ENCODE results near the gene SPATS1.

SPATS1 gene

DNA sequence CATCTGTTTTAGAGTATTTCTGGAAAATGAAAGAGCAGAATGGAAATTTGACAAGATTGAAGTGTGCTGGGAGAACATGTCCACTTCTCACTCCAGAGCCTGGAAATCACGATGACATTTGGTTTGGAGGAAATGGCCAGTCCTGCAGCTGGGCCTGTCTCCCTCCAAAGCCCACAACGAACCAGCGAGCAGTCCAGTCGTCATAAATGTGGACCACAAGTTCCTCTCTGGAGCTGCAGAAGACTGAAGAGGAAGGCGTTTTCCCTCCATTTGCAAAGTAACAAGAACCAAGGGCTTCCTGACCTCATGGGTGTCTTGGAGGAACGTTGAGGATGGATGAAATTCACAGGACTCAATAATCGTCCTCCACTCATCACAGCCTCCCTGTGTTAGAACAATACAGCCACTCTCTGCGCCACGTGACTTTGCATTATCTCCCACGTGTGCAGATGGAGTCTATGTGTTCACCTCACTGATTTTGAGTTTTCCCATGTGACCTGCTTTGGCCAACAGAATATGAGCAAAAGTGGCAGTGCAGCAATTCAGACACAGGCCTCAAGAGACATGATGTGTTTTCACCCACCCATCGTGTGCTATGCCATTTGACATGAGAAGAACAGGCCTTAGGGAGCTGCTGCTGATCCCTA, 9.1 kb upstream of the SPATS1 start:
- no peaks in the 10 kb centered on the region for H3K4me1 ChIP-seq (ENCODE audit: insufficient read depth, poor library complexity, severe bottlenecking)
- no peak overlapping the region for H3K27ac ChIP-seq (ENCODE audit: poor library complexity, severe bottlenecking)
- DNase-seq (ENCODE audit: low spot score) (no peak), ATAC-seq (ENCODE audit: low read depth) (no peak)
- H3K9me3 ChIP-seq (ENCODE audit: severe bottlenecking) = no peaks in the 10 kb centered on the region
- no peak overlapping the region for H3K4me3 ChIP-seq (ENCODE audit: severe bottlenecking)
- H3K27me3 ChIP-seq (ENCODE audit: insufficient read depth, poor library complexity, severe bottlenecking) = no peaks in the 10 kb centered on the region
- TF ChIP-seq, protein P1, sequence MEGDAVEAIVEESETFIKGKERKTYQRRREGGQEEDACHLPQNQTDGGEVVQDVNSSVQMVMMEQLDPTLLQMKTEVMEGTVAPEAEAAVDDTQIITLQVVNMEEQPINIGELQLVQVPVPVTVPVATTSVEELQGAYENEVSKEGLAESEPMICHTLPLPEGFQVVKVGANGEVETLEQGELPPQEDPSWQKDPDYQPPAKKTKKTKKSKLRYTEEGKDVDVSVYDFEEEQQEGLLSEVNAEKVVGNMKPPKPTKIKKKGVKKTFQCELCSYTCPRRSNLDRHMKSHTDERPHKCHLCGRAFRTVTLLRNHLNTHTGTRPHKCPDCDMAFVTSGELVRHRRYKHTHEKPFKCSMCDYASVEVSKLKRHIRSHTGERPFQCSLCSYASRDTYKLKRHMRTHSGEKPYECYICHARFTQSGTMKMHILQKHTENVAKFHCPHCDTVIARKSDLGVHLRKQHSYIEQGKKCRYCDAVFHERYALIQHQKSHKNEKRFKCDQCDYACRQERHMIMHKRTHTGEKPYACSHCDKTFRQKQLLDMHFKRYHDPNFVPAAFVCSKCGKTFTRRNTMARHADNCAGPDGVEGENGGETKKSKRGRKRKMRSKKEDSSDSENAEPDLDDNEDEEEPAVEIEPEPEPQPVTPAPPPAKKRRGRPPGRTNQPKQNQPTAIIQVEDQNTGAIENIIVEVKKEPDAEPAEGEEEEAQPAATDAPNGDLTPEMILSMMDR (IDR thresholded peaks at IDR 0.05; ENCODE audit: poor library complexity, severe bottlenecking) = no peak
- H3K36me3 ChIP-seq (ENCODE audit: low read depth) = no peaks in the 10 kb centered on the region

DNA sequence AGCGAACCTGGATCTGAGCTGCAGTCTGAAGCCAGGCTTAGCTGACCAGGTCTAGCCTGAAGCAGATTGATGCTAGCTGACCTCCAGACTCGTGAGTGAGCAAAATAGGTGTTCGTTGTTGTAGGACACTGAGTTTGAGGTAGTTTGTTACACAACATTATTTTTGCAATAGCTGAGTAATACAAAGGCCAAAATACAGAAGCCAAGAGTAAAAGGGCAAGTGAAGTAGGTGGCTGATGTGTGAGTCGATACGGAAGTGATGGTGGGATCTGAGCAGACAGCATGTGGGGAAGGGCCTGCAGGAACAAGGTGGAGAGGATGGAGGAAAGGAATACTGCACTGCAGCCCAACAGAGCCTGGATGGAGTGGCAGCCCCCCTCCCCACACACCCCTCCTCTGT, 8.5 kb upstream of the SPATS1 start:
- TF ChIP-seq, protein P1 (IDR thresholded peaks at IDR 0.05; ENCODE audit: poor library complexity, severe bottlenecking) = no peak
- no peak overlapping the region for H3K27ac ChIP-seq (ENCODE audit: poor library complexity, severe bottlenecking)
- no peaks in the 10 kb centered on the region for H3K9me3 ChIP-seq (ENCODE audit: severe bottlenecking)
- H3K27me3 ChIP-seq (ENCODE audit: insufficient read depth, poor library complexity, severe bottlenecking) = no peaks in the 10 kb centered on the region
- no peaks in the 10 kb centered on the region for H3K36me3 ChIP-seq (ENCODE audit: low read depth)
- ATAC-seq (ENCODE audit: low read depth) = no peak
- H3K4me3 ChIP-seq (ENCODE audit: severe bottlenecking) = no peak overlapping the region
- DNase-seq (ENCODE audit: low spot score) = no peak
- no peaks in the 10 kb centered on the region for H3K4me1 ChIP-seq (ENCODE audit: insufficient read depth, poor library complexity, severe bottlenecking)

GRCh38 chr6:44335631-44336030, 6.8 kb upstream of the SPATS1 start:
- no peaks in the 10 kb centered on the region for H3K27me3 ChIP-seq (ENCODE audit: insufficient read depth, poor library complexity, severe bottlenecking)
- no peaks in the 10 kb centered on the region for H3K36me3 ChIP-seq (ENCODE audit: low read depth)
- TF ChIP-seq, protein P1 (IDR thresholded peaks at IDR 0.05; ENCODE audit: poor library complexity, severe bottlenecking) = no peak
- H3K27ac ChIP-seq (ENCODE audit: poor library complexity, severe bottlenecking) = no peak overlapping the region
- peaks cover 2% of the 10 kb centered on the region for H3K4me1 ChIP-seq (ENCODE audit: insufficient read depth, poor library complexity, severe bottlenecking)
- H3K9me3 ChIP-seq (ENCODE audit: severe bottlenecking) = no peaks in the 10 kb centered on the region
- ATAC-seq (ENCODE audit: low read depth) (no peak), DNase-seq (ENCODE audit: low spot score) (no peak)
- no peak overlapping the region for H3K4me3 ChIP-seq (ENCODE audit: severe bottlenecking)

DNA sequence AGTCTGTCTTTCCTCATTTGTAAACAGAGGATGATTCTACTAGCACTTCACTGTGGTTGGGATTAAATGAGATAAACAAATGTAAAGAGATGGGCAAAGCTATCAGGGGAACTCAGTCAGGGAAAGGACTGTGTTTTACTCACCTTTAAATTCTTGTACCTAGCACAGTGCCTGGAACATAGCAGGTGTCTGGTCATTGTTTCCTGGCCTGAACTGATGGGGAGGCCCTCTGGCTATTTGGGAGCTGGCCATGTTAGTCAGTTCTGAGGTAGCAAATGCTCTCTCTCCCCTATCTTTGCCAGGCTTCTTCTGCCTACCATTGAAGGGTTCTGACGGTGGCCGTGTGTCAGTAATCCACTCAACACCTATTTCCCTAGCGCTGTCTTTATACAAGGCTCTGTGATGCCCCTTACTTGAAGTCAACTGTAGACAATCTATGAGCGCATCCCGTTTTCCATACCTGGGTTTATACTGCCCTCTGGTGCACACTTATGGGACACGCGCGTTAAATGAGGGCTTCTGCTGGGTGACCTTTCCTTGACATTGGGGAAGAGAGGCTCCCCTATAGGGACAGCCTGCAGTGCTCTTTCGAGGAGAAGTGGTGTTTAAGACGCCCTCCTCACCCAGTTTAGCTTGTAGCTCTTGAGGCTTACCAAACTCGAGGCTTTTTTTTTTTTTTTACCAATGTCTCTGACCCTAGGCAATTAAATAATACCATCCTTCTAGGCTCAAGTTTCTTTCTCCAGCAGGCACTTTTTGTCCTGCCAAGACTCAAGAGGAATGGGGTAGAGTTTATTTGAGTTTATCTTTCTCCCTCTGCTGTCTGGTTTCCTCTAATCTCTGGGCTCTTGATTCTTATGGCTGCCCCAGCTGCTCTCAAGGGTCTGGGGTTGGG, 4.0 kb upstream of the SPATS1 start:
- peak; percentile 67 for ATAC-seq (ENCODE audit: low read depth)
- H3K36me3 ChIP-seq (ENCODE audit: low read depth) = no peaks in the 10 kb centered on the region
- no peak overlapping the region for H3K27ac ChIP-seq (ENCODE audit: poor library complexity, severe bottlenecking)
- peaks cover 2% of the 10 kb centered on the region for H3K4me1 ChIP-seq (ENCODE audit: insufficient read depth, poor library complexity, severe bottlenecking)
- no peaks in the 10 kb centered on the region for H3K9me3 ChIP-seq (ENCODE audit: severe bottlenecking)
- H3K4me3 ChIP-seq (ENCODE audit: severe bottlenecking) = no peak overlapping the region
- TF ChIP-seq, protein P1 (IDR thresholded peaks at IDR 0.05; ENCODE audit: poor library complexity, severe bottlenecking) = peak; percentile 82
- no peak for DNase-seq (ENCODE audit: low spot score)
- peaks cover 21% of the 10 kb centered on the region for H3K27me3 ChIP-seq (ENCODE audit: insufficient read depth, poor library complexity, severe bottlenecking)

All from RWPE2 (cell line).